Adrenal gland (tissue), 12 donors: ENCODE results near the gene TRIM37. TPM values are rescaled to one million over a fixed set of nuclear protein-coding genes. Genes with fewer than 3 reads are reported as not detected.

Source experiments
- DNase-seq, 7 donors: peaks; one replicate each; pipeline ENCODE4 v3.0.0-alpha.2; 2019 to 2020
- H3K27ac ChIP-seq, 5 donors: fragments of 200-600 bp; sonication (generic) in 4 of 5; 1 replicate in 3 of 5; 2 replicates in 2 of 5; pipeline versions ENCODE4 v1.5.1 to v1.8.0; 2016 to 2020; ENCODE audit warnings: mild to moderate bottlenecking in 1 of 5
- H3K27me3 ChIP-seq: fragments of 200-600 bp; 2 replicates; pipeline ENCODE4 v1.8.0; 2021
- H3K36me3 ChIP-seq, 2 donors: fragments of 200-600 bp; replicated peaks in 1 of 2; 1 replicate in 1 of 2; 2 replicates in 1 of 2; pipeline versions ENCODE4 v1.5.1 to v1.8.0; 2018 to 2022
- H3K4me1 ChIP-seq, 2 donors: fragments of 200-600 bp; replicated peaks in 1 of 2; 1 replicate in 1 of 2; 2 replicates in 1 of 2; pipeline versions ENCODE4 v1.5.1 to v1.8.0; 2018 to 2021
- H3K4me3 ChIP-seq, 4 donors: fragments of 200-600 bp; sonication (generic) in 3 of 4; one replicate each; pipeline ENCODE4 v1.5.1; 2016 to 2018
- H3K9me3 ChIP-seq, 3 donors: fragments of 200-600 bp; sonication (generic) in 1 of 3; replicated peaks in 1 of 3; 1 replicate in 2 of 3; 2 replicates in 1 of 3; pipeline versions ENCODE4 v1.5.1 to v1.8.0; 2016 to 2021
- POLR2A ChIP-seq, 2 donors: fragments of 450-650 bp; IDR thresholded peaks; one replicate each; pipeline ENCODE4 v1.6.1; 2017; ENCODE audit warnings: antibody characterized with exemption in 2 of 2, mild to moderate bottlenecking in 2 of 2, moderate library complexity in 1 of 2
- WGBS, 4 donors: extraction: QIAGEN DNeasy Blood & Tissue Kit in 2 of 4; methylation state at CpG; one replicate each; pipeline versions ENCODE4 v1.1.5 to v1.1.7; 2013 to 2017; 5-methylcytosine and 5-hydroxymethylcytosine counted together
- intact Hi-C, 2 donors: fragments of 100-400 bp; cut with DNase I; formaldehyde crosslinking; loops; one replicate each; pipeline versions ENCODE4 v1.14.1 to v1.15.0; 2022 to 2023
- polyA plus RNA-seq, 3 donors: library from polyadenylated mRNA; stranded (reverse); fragments of 200-250 nt in 2 of 3; fragments of 350-450 nt in 1 of 3; fragmentation: Illumina TruSeq in 1 of 3; extraction: RNeasy Lipid Tissue Mini Kit (QIAGEN cat#74804) in 1 of 3; gene quantifications; one replicate each; pipeline ENCODE4 v1.2.3, GENCODE V29; 2013 to 2014
- total RNA-seq, 9 donors: library from RNA; depleted of rRNA in 4 of 9; stranded (reverse); fragments of >200 nt in 4 of 9; fragments of 120-200 nt in 1 of 9; fragmentation: NEBNext Ultra II Directional in 1 of 9; extraction: Animal tissue kit (Norgen Biotek cat#: 25700) in 1 of 9; gene quantifications; one replicate each; pipeline versions ENCODE4 v1.1.0 to v1.2.4, GENCODE V29; 2013 to 2023
- TF ChIP-seq, protein P1 (sequence below), 6 experiments: fragments of 450-650 bp in 4 of 6; fragments of 200-600 bp in 2 of 6; sonication (generic) in 1 of 6; IDR thresholded peaks; 1 replicate in 5 of 6; 2 replicates in 1 of 6; pipeline versions ENCODE4 v1.5.1 to v1.8.0; 2016 to 2021; ENCODE audit warnings: antibody characterized with exemption in 6 of 6, mild to moderate bottlenecking in 2 of 6, moderate library complexity in 1 of 6
- donor health status: healthy with polysubstance abuse.
- donor health status: Bipolar disorder and iron deficiency.
- donor health status: DM: yes; HTN: yes; CAD: no.
- donor health status: DM: no; HTN: no; CAD: no.
- donor health status: DM: no; HTN: no; CAD: no.
- donor health status: DM: yes; HTN: yes; CAD: no.

TRIM37 gene
- total and polyA plus RNA-seq, 12 donors: 6.0 to 37.2 (median 25.0) TPM

DNA sequence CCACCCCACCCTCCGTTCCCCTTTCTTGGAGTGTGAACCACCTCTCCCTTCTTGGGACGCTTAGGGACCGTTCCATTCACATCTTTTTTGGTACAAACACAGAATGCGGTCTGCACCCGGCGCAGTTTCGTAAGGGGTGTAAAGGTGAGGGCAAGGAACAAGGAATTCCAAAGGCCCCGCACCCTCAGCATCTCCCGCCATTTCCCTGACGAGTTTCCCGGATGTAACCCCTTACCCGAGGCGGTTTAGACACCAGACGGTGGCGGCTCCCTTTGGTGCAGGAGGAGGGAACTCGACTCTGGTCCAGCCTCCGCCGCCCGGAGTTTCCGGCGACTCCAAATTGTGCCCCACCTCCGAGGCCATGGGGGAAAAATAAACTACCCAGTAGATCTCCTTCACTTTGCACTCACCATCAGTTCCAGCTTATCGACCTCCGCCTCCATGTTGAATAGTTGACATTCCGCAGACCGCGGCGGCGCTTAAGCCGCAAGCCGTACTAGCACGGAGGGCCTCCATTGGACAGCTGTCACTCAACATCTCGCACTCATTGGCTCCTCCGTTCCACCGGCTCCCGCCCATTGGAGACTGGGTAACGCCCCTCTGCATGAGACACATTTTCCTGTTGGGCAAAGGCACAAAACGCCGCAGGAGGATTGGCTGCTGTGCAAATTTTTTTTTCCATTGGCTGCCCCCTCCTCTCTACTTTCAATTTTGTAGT is 48.2 kb upstream of the TRIM37 start, which contains the start of gene SKA2:
SKA2 (minus strand) TSS at position 466 of the 718 bp plus-strand sequence; CDS start at position 443, 23 bp downstream.
- WGBS, 4 donors: 0% methylated on average over 32 to 39 of the region's 39 CpGs
- H3K4me1 ChIP-seq: peaks cover 5 to 17% of the 10 kb centered on the region in 2 donors
- no peaks in the 10 kb centered on the region for H3K9me3 ChIP-seq
- TF ChIP-seq POLR2A (IDR thresholded peaks at IDR 0.05): peak in 1 of 2 donors; percentile 61
- TF ChIP-seq, protein P1, sequence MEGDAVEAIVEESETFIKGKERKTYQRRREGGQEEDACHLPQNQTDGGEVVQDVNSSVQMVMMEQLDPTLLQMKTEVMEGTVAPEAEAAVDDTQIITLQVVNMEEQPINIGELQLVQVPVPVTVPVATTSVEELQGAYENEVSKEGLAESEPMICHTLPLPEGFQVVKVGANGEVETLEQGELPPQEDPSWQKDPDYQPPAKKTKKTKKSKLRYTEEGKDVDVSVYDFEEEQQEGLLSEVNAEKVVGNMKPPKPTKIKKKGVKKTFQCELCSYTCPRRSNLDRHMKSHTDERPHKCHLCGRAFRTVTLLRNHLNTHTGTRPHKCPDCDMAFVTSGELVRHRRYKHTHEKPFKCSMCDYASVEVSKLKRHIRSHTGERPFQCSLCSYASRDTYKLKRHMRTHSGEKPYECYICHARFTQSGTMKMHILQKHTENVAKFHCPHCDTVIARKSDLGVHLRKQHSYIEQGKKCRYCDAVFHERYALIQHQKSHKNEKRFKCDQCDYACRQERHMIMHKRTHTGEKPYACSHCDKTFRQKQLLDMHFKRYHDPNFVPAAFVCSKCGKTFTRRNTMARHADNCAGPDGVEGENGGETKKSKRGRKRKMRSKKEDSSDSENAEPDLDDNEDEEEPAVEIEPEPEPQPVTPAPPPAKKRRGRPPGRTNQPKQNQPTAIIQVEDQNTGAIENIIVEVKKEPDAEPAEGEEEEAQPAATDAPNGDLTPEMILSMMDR (IDR thresholded peaks at IDR 0.05): peak in 1 of 6 experiments; percentile 5
- no peaks in the 10 kb centered on the region for H3K27me3 ChIP-seq
- no peaks in the 10 kb centered on the region for H3K36me3 ChIP-seq
- H3K4me3 ChIP-seq: peak within 1 kb of the TSS; percentile 40 to 81 (median 72)
- DNase-seq: peak in 5 of 7 donors; percentile 98 to 99 (median 98)
- H3K27ac ChIP-seq: peak within 1 kb of the TSS; percentile 44 to 87 (median 74)
- intact Hi-C loops: no loop called here

DNA sequence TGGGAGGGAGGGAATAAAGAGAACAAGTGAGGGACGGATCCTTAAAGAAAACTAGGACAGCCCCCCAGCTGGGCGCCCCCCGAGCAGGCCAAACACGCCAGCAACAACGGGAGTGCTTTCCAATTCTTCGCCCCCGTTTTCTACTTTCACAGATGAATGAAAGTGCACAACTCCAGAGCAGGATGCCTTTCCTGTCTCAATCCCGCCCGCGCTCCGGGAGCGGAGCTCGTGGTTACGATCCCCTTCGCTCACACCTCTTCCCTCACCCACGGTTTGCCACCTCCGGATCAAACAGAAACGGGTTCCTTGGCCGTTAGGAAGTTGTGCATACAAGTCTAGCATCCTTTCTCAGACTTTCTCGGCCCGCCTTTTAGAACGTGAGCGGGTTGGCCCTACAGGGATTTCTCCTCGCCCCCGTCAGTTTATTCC is 47.6 kb upstream of the TRIM37 start:
- 0 to 1% (median 1%) methylated on average over 25 of the region's 25 CpGs for WGBS, 4 donors
- peaks cover 5 to 17% of the 10 kb centered on the region in 2 donors for H3K4me1 ChIP-seq
- no peaks in the 10 kb centered on the region for H3K9me3 ChIP-seq
- peak overlapping the region; percentile 40 to 81 (median 72) for H3K4me3 ChIP-seq
- intact Hi-C loops: no loop called here
- H3K36me3 ChIP-seq: no peaks in the 10 kb centered on the region
- H3K27me3 ChIP-seq: no peaks in the 10 kb centered on the region
- TF ChIP-seq POLR2A (IDR thresholded peaks at IDR 0.05): no peak
- TF ChIP-seq, protein P1 (IDR thresholded peaks at IDR 0.05): no peak
- H3K27ac ChIP-seq: peak overlapping the region; percentile 44 to 87 (median 74)
- DNase-seq: peak in 6 of 7 donors; percentile 35 to 70 (median 46)

DNA sequence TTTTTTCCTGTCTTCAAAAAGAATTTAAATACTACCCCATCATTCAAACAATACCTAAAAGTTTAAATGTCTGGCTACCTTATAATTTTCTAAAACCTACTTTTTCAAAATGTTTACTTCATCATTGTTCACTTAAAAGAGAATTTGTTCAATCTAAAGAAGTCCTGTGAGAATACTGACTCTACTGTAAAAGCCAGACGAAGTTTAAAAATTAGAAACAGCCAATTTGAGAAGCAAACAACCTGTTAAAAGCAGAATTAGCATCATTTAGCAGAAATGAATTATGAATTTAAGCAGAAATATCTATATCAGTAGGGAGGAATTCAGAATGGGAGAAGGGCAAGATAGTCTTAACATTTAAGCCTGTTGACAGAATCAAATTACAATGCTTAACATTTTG is 46.2 kb upstream of the TRIM37 start:
- intact Hi-C loops: no loop called here
- H3K9me3 ChIP-seq: no peaks in the 10 kb centered on the region
- no peak overlapping the region for H3K4me3 ChIP-seq

DNA sequence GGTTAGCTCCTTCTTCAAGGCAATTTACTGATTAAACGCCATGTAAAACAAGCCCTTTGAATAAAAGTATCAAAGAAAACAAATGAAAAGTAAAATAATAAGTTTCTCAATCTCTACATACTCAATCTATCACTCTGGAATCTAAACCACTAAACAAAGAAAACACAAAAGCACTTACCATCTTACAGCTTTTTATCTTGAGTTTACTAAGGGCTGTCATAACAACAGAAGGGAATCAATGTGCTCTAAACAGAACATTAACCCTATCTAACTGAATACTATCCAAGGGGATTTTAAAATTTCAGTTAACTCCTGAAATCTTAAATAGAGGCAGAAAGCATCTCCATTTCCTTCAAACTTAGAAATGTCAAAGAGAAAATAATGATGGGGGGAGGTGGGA is 44.9 kb upstream of the TRIM37 start:
- Histone ChIP-seq H3K27ac (no peak overlapping the region), H3K4me3 (no peak overlapping the region), H3K4me1 (peaks cover 5 to 17% of the 10 kb centered on the region in 2 donors), H3K27me3 (no peaks in the 10 kb centered on the region), H3K36me3 (no peaks in the 10 kb centered on the region), H3K9me3 (no peaks in the 10 kb centered on the region)
- TF ChIP-seq POLR2A (IDR thresholded peaks at IDR 0.05): no peak
- TF ChIP-seq, protein P1 (IDR thresholded peaks at IDR 0.05): no peak
- intact Hi-C loops: no loop called here
- WGBS, 4 donors: 69 to 79% (median 77%) methylated on average over 1 of the region's 1 CpG
- DNase-seq: no peak

More for the DNA sequence above, 46.2 kb upstream of the TRIM37 start:
- H3K27ac ChIP-seq: no peak overlapping the region
- DNase-seq: no peak
- peaks cover 5 to 17% of the 10 kb centered on the region in 2 donors for H3K4me1 ChIP-seq
- WGBS, 4 donors: 53 to 83% (median 74%) methylated on average over 1 of the region's 1 CpG
- H3K36me3 ChIP-seq: no peaks in the 10 kb centered on the region
- H3K27me3 ChIP-seq: no peaks in the 10 kb centered on the region
- TF ChIP-seq POLR2A (IDR thresholded peaks at IDR 0.05): no peak
- TF ChIP-seq, protein P1 (IDR thresholded peaks at IDR 0.05): no peak
